Measurements from ENCODE around the gene LCLAT1.

LCLAT1 gene

DNA sequence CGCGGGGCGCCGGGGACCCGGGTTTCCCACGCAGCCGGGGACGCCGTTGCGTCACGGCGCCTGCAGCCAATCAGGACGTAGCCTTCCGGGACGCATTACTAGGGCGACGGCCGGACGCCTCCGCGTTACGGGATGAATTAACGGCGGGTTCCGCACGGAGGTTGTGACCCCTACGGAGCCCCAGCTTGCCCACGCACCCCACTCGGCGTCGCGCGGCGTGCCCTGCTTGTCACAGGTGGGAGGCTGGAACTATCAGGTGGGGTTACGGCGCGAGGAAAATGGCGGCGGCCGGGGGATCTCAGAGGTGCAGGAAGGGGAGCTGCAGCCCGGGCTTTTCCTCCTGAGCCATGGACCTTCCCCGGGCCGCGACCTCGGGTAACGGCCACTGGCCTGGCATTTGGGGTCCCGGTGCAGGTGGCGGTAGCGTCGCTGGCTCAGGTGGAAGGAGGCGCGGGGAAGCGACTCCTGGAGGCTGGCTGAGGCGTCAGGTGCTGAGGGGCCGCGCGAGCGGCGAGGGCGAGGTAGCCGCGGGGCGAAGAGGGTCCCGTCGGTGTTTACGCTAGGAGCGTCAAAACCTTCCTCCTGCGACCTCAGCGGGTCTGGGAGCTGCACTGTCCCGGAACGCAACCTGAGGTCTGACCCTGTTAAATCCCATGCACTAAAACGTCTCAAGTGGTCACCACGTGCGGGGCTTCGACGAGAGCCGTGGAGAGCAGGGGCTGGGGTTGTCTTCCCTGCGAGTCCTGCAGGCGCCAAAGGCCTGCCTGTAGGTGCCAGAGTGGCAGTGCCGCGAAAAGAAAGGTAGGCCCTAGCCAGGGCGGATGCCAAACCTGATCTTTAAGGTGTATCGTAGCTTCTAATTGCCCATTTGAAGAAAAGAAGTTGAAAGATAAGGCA lies at the start of gene LCLAT1:
Gene LCLAT1, plus strand, starts transcription at position 98 of the 897 bp plus-strand sequence. CDS start 78,345 bp downstream, outside the sequence.
- TF ChIP-seq, protein P1, sequence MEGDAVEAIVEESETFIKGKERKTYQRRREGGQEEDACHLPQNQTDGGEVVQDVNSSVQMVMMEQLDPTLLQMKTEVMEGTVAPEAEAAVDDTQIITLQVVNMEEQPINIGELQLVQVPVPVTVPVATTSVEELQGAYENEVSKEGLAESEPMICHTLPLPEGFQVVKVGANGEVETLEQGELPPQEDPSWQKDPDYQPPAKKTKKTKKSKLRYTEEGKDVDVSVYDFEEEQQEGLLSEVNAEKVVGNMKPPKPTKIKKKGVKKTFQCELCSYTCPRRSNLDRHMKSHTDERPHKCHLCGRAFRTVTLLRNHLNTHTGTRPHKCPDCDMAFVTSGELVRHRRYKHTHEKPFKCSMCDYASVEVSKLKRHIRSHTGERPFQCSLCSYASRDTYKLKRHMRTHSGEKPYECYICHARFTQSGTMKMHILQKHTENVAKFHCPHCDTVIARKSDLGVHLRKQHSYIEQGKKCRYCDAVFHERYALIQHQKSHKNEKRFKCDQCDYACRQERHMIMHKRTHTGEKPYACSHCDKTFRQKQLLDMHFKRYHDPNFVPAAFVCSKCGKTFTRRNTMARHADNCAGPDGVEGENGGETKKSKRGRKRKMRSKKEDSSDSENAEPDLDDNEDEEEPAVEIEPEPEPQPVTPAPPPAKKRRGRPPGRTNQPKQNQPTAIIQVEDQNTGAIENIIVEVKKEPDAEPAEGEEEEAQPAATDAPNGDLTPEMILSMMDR (conservative IDR thresholded peaks at IDR 0.05), result 0 out of 2 replicates have a peak, but pooled peaks have one; percentile 7
- H3K27ac ChIP-seq, result peak within 1 kb of the TSS; percentile 75

DNA sequence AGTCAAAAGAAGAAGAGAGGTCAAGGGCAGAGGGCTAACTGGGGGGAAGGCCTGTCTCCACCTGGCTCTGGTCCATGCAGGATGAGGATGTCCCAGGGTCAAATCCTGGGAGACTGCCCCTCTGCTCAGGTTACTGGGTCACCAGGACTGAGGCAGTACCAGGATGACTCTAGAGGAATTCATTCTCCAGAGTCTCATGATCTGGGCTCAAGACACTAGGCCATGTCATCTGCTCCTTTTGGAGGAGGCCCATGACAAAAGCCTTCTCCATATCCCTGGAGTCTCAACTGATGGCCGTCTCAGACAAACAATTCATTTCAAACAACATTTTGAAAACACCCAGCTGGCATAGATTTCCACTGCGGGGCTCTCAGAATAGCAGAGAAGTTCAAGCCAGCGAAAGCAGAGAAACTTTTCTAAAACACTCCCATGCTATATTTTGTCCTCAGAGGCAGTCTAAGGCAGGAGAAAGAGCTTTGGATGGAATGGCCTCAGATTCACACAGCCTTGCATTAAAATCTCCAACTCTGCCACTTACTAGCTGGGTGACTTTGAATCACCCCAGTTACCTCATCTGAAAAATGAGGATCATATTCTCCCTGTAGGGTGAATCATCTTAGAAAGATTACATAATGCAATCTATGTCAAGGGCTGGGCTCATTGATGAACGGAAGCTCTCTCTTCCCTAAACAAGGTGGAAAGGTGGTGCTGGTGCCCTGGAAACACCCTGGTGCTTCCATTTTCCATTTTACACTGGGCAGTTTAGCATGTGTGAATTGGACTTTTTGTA lies 48.8 kb upstream of the LCLAT1 start:
- TF ChIP-seq, protein P1 (conservative IDR thresholded peaks at IDR 0.05), result no peak
- H3K27ac ChIP-seq, result no peak overlapping the region

DNA sequence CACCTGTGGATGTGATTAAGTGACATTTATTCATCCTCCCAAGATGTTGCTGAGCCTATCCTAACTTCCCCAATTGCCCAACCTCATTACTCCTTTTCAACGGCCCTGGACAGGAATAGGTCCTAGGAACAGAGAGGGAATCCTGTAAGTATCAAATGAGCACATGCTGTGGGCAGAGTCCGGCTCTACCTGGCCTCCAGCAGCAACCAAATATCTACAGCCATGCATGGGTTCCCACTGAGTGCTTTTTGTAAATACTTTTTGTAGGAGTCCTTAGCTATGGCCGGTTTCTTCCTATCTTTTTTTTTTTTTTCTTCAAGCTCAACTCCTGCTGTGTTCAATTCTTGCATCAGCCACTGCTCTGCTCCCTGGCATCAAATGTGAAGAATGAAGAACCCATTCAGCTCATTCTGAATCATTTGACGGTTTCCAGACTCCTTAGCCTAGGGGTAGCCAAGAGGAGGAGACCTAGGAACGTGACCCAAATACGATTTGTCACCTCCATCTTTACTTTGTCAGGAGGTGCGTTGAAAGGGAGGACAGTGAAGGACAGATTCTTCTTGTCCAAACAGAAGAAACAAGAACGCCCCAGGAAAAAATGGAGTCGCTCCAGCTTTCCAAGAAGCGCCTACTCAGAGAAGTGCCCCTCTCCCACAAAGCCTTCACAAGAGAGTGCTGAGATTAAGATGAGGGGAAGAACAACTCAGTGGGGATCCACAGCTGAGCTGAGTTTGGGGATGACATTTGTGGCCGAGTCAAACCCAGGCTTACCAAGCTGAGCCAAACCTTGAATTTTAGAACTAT lies 46.7 kb upstream of the LCLAT1 start:
- TF ChIP-seq, protein P1 (conservative IDR thresholded peaks at IDR 0.05), result no peak
- no peak overlapping the region for H3K27ac ChIP-seq

DNA sequence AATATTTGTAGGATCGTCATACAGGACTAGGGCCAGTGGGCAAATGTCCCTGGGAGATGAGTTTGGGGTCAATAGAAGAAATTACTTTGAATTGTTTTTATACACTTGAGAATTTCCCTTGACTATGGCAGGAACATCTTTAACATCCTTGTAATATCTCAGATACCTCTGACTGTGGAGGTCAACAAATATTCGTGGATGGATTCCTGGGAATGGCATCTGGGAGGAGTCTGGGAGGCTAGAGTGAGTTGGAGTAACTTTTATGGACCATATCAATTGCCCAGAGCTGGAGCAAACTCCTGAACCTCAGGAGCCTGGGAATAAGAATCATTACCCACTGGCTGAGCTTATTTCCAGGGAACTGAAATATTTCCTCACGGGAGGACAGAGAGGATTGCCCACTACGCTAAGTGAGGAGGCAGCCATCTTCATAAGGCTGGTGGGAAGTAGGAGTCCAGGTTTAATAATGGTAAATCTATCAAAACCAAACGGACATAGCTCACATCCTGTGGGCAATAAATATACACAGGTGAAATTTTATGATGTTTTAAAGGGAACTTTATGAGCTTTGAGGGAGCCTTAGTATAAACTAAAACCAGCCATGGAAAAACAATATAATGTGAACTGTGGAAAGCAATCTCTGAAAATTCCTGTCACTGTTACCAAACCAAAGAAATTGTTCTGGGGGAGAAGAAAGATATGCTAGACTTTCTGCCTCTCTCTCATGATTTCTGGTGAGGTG lies 44.4 kb upstream of the LCLAT1 start:
- TF ChIP-seq, protein P1 (conservative IDR thresholded peaks at IDR 0.05), result no peak
- H3K27ac ChIP-seq, result peak overlapping the region; percentile 84

DNA sequence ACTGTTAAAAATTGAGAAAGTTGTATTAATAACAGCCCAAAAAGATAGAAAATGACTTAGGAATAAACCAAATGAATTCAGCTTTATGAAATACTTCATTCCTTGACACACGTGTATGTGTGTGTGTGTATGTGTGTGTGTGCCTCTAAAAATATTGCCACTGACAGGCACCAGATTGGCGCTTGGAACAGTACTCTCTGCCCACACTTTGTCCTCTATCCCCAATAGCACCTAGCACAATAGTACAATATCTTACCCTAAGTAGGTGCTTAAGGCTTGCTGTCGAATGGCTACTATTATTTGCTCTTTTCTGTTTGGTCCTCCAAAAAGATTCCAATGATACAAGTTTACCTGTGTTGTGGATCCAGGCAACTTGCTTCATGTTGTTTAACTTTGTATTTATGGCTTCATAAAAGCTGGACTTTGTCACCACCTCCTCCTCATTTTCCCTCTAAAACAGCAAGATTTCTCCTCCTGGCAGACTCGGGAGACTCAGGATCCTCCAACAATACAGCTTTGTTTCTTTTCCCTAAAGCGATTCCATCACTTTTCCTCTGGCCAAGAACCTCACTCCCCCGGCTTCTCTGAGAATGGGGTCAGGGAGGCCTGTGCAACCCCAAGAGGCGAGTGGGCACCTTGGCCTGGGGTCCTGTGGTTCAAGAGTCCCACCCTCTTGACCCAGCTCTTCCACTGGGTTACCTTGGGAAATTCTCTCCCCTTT lies 43.3 kb upstream of the LCLAT1 start:
- TF ChIP-seq, protein P1 (conservative IDR thresholded peaks at IDR 0.05), result no peak
- peak overlapping the region; percentile 84 for H3K27ac ChIP-seq
